Aorta (tissue), 5 donors: ENCODE results near the gene FOXN4. TPM values are rescaled to one million over a fixed set of nuclear protein-coding genes. Genes with fewer than 3 reads are reported as not detected.

Experiments
- ATAC-seq: fragments of 200-7000 bp; cut with Tn5 transposase; one replicate; pipeline ENCODE4 v1.9.1; 2022; ENCODE audit warnings: moderate library complexity; ENCODE audit not compliant: low FRiP score
- DNase-seq, 2 donors: peaks; one replicate each; pipeline ENCODE4 v3.0.0-alpha.2; 2020
- H3K27ac ChIP-seq, 2 donors: one replicate each; pipeline ENCODE4 v1.5.1; 2013; ENCODE audit warnings: low read length in 2 of 2, mild to moderate bottlenecking in 2 of 2, moderate library complexity in 2 of 2, control low read depth in 1 of 2, inconsistent platforms in 1 of 2, low read depth in 1 of 2
- H3K27me3 ChIP-seq, 2 donors: one replicate each; pipeline ENCODE4 v1.6.1; 2013; ENCODE audit warnings: control low read depth in 1 of 2, low read length in 1 of 2, mild to moderate bottlenecking in 1 of 2, moderate library complexity in 1 of 2; ENCODE audit not compliant: insufficient read depth in 2 of 2, control insufficient read depth in 1 of 2
- H3K36me3 ChIP-seq, 2 donors: one replicate each; pipeline ENCODE4 v1.6.1; 2013; ENCODE audit warnings: control low read depth in 1 of 2, low read length in 1 of 2, mild to moderate bottlenecking in 1 of 2; ENCODE audit not compliant: insufficient read depth in 2 of 2, control insufficient read depth in 1 of 2
- H3K4me1 ChIP-seq, 2 donors: one replicate each; pipeline ENCODE4 v1.6.1; 2013; ENCODE audit warnings: low read length in 2 of 2, control low read depth in 1 of 2, mild to moderate bottlenecking in 1 of 2, moderate library complexity in 1 of 2; ENCODE audit not compliant: insufficient read depth in 2 of 2, control insufficient read depth in 1 of 2
- H3K4me3 ChIP-seq, 2 donors: one replicate each; pipeline ENCODE4 v1.5.1; 2013; ENCODE audit warnings: low read length in 2 of 2, control low read depth in 1 of 2, mild to moderate bottlenecking in 1 of 2
- H3K9me3 ChIP-seq: one replicate; pipeline ENCODE4 v1.6.1; 2013; ENCODE audit warnings: mild to moderate bottlenecking, low read length; ENCODE audit not compliant: control insufficient read depth
- WGBS, 2 donors: extraction: QIAGEN DNeasy Blood & Tissue Kit; methylation state at CpG; one replicate each; pipeline ENCODE4 v1.1.7; 2013; 5-methylcytosine and 5-hydroxymethylcytosine counted together
- intact Hi-C, 2 donors: fragments of 100-400 bp; cut with DNase I; formaldehyde crosslinking; loops; one replicate each; pipeline versions ENCODE4 v1.14.2 to v1.15.0; 2022
- polyA plus RNA-seq, 2 donors: library from polyadenylated mRNA; stranded (reverse); fragments of 200-250 nt; gene quantifications; one replicate each; pipeline ENCODE4 v1.2.3, GENCODE V29; 2013
- total RNA-seq, 2 donors: library from RNA; stranded (reverse); fragmentation: NEBNext Ultra II Directional; extraction: Animal tissue kit (Norgen Biotek cat#: 25700); gene quantifications; one replicate each; pipeline ENCODE4 v1.2.1, GENCODE V29; 2021
- donor health status: healthy with polysubstance abuse.
- donor health status: Bipolar disorder and iron deficiency.
- donor health status: DM: no; HTN: no; CAD: no.
- donor health status: DM: no; HTN: no; CAD: no.
- donor health status: DM: yes; HTN: yes; CAD: no.

FOXN4 gene
- total and polyA plus RNA-seq, 4 donors = not detected

DNA sequence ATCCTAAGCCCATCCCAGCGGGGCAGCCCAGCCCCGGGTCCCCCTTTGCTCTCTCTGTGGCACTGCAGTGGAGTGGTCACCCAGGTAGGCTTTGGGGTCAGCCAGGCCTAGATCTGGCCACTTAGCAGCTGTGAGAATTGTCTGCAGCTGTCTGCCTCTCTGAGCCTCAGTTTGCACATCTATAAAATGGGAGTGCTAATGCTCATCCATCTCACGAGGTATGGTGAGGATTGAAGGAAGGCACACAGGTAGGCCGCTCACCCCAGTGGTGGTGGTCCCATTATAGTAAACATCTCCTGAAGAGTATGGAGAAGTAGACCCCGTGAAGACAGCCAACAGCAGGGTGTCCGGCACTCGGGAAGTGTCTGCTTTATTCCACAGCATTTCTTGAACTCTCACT is 9.2 kb downstream of the FOXN4 start:
- intact Hi-C loops = no loop called here
- Histone ChIP-seq H3K27ac (no peak overlapping the region), H3K27me3 (peaks cover 0 to 2% of the 10 kb centered on the region in 2 donors), H3K9me3 (no peaks in the 10 kb centered on the region), H3K4me1 (no peaks in the 10 kb centered on the region), H3K4me3 (no peak overlapping the region), H3K36me3 (no peaks in the 10 kb centered on the region)
- ATAC-seq (no peak), DNase-seq (peak in 1 of 2 donors; percentile 6)
- 92 to 93% methylated on average over 7 of the region's 7 CpGs for WGBS, 2 donors

DNA sequence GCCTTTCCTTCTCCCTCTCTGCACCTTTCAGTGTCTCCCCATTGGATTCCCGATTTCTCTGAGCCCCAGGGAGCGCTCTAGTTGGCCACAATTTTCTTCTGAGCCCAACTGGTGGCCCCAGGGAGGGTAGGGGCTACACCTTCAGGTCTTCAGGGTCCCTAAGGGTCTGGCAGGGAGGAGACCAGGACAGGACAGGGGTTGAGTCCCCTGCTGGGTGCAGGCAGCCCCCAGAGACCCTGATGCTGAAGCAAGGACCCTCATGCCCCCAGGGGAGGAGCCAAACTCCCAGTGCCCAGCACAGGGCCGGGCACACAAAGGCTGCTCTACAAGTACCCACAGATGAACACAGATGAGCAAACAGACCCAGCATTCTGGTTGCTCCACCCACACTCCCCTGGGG is 12.7 kb downstream of the FOXN4 start:
- no peak overlapping the region for H3K4me3 ChIP-seq
- intact Hi-C loops = no loop called here
- WGBS, 2 donors = 75 to 79% methylated on average over 3 of the region's 3 CpGs
- H3K9me3 ChIP-seq = no peaks in the 10 kb centered on the region
- DNase-seq (peak in 1 of 2 donors; percentile 30), ATAC-seq (no peak)
- no peak overlapping the region for H3K27ac ChIP-seq
- H3K4me1 ChIP-seq = no peaks in the 10 kb centered on the region
- no peaks in the 10 kb centered on the region for H3K36me3 ChIP-seq
- H3K27me3 ChIP-seq = no peaks in the 10 kb centered on the region

DNA sequence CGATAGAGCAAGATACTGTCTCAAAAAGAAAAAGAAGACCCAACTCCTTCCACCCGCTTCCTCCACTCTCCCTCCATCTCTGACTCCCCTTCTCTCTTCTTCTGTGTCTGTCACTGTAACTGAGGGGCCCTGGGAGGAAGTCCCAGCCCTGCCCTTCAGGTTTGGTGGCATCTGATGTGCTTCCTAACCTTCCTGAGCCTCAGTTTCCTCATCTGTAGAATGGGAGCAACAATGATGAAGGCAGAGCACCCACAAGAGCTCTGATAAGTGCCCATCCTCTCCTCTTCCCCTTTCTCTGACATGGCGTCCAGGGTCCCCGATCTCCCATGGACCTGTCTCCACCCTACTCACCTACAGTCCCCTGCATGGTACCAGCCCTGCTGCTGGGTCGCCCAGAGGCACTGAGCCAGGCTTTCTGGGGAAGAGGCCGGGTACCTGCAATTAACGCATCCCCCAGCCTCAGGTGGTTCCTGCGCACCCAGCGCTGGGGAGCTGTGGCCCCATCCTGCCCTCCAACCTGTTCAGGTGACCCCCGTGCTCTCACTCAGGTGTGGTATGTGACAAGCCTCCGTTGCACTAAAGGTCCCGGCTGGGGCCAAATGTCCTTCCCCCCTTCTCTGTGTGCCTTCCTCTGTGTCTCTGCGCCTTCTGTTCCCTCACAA is 13.2 kb downstream of the FOXN4 start:
- Histone ChIP-seq H3K9me3 (no peaks in the 10 kb centered on the region), H3K27me3 (no peaks in the 10 kb centered on the region), H3K27ac (no peak overlapping the region), H3K36me3 (no peaks in the 10 kb centered on the region), H3K4me3 (no peak overlapping the region), H3K4me1 (no peaks in the 10 kb centered on the region)
- DNase-seq (peak; percentile 33 to 39), ATAC-seq (no peak)
- intact Hi-C loops = no loop called here
- WGBS, 2 donors = 73 to 82% methylated on average over 13 of the region's 13 CpGs

DNA sequence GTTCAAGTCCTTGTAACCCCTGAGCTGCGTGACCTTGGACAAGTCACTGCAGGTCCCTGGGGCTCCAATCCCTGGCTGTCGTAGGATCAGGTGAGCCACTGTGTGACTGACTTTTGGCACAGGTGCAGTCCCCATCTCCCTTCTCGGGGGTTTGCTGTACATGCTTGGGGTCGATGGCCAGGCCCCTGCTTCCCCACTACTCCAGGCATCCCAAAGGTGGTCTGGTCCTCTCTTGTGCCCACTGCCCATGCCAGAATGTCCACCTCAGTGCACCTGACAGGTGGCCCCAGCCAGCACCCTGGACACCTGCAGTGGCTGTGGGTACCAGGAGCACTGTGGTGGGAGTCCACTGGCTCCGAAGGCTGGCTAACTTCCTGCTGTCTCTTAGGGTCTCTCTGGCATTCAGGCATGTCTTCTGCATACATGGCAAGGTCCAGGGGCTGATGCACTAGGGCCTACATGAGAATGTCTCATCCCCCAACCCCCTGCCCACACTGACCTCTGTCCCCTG is 14.7 kb downstream of the FOXN4 start:
- Histone ChIP-seq H3K9me3 (no peaks in the 10 kb centered on the region), H3K4me1 (no peaks in the 10 kb centered on the region), H3K36me3 (no peaks in the 10 kb centered on the region), H3K27ac (no peak overlapping the region), H3K27me3 (no peaks in the 10 kb centered on the region), H3K4me3 (no peak overlapping the region)
- ATAC-seq (no peak), DNase-seq (peak; percentile 39 to 63)
- intact Hi-C loops = no loop called here
- WGBS, 2 donors = 86 to 92% methylated on average over 5 of the region's 5 CpGs

DNA sequence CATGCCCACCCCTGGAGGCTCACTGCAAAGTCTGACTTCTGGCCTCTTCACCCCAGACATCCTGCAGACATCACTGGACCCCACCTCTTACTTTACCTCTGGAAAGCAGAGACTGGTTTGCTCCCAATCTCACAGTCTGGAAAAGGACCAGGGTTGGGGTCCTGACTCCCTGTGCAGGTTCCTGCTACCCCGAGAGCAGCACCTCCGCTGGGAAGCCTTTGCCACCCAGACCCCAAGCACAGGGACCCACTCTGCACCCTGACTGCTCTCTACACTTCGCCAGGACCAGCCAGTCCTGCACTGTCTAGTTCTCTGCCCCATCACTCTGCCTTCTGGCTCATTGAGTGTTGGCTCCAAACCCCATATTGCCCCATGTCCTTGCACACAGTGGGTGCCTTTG is 16.0 kb downstream of the FOXN4 start:
- Histone ChIP-seq H3K9me3 (no peaks in the 10 kb centered on the region), H3K36me3 (no peaks in the 10 kb centered on the region), H3K27me3 (no peaks in the 10 kb centered on the region), H3K4me3 (no peak overlapping the region), H3K27ac (no peak overlapping the region), H3K4me1 (no peaks in the 10 kb centered on the region)
- ATAC-seq (no peak), DNase-seq (peak; percentile 21 to 45)
- WGBS, 2 donors = 87% methylated on average over 3 of the region's 3 CpGs
- intact Hi-C loops = no loop called here

DNA sequence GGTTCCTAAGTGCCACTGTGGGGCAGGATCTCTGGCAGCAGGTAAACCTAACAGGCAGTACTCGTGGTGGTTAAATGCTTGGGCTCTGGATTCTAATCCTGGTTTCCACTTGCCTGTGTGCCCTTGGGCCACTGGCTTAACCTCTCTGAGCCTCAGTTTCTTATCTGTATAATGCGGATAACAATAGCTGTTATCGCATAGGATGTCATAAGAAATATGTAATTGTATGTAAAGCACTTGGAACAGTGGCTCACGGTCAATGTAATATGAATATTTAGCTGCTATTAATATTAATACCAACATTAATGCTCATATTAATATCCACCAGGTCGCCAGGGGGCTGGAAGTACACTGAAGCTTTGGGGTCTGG is 16.8 kb downstream of the FOXN4 start:
- no peaks in the 10 kb centered on the region for H3K9me3 ChIP-seq
- ATAC-seq (no peak), DNase-seq (no peak)
- H3K27ac ChIP-seq = no peak overlapping the region
- no peaks in the 10 kb centered on the region for H3K36me3 ChIP-seq
- no peak overlapping the region for H3K4me3 ChIP-seq
- no peaks in the 10 kb centered on the region for H3K4me1 ChIP-seq
- H3K27me3 ChIP-seq = no peaks in the 10 kb centered on the region
- WGBS, 2 donors = 89 to 91% methylated on average over 5 of the region's 5 CpGs
- intact Hi-C loops = no loop called here

DNA sequence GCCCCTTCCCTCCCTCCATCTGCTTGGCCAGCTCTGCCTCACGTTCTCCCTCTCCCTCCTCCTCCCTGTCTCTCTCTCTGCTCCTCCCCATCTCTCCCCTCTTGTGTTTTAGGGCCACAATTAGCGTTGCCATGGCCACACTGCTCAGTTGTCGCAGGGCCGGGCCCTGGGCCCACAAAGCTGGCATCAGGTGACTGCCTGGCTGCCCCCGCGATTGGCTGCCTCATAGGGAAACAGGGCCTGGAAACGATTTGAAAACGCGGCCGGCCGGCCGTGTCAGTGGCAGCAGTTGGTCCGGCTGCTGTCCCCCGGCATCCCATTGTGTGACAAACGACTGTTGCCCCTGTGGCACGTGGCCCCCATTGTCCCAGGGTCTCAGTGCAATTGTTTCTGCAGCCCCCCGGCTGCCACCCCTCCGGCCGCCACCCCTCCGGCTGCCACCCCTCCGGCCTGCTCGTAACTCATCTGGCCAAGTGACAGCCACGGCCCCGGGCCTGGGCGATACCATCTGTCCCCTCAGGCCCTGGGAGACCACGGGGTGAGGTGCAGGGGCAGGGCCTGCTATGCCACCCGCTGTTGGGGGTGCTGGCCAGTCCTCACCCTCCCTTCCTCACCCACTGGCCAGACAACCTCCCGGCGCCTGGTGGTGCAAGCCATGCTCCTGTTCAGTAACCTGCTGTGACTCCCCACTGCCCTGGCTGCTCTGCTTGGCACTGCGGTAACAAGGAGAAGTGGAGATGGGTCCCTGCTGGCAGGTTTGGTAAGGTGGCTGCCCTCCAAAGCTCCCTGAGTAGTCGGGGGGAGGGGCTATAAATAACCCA is 17.4 kb downstream of the FOXN4 start:
- intact Hi-C loops = no loop called here
- Histone ChIP-seq H3K4me1 (no peaks in the 10 kb centered on the region), H3K4me3 (peak overlapping the region; percentile 7 to 22), H3K27me3 (no peaks in the 10 kb centered on the region), H3K36me3 (no peaks in the 10 kb centered on the region), H3K27ac (no peak overlapping the region), H3K9me3 (no peaks in the 10 kb centered on the region)
- peak; percentile 62 for ATAC-seq
- peak; percentile 69 to 85 for DNase-seq
- WGBS, 2 donors = 3 to 4% methylated on average over 31 of the region's 31 CpGs

DNA sequence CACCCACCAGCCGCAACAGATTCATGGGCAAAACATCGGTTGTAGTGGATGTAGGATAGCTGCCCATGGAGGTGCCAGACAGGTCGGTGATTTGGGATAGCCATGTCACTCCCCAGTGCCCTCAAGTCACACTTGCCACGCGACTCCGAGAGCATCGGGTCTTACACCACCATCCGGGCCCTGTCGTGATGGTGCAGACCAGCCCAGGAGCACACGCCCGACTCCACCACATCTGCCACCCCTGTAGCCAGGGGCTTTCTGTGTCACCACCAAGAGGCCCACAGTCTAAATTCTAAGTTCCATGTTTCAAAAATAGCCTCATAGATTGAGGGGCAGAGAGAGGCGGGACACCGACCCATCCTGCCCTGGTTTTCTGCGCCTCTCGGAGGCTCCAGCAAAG is 18.0 kb downstream of the FOXN4 start:
- no peaks in the 10 kb centered on the region for H3K9me3 ChIP-seq
- no peaks in the 10 kb centered on the region for H3K27me3 ChIP-seq
- H3K36me3 ChIP-seq = no peaks in the 10 kb centered on the region
- intact Hi-C loops = no loop called here
- no peaks in the 10 kb centered on the region for H3K4me1 ChIP-seq
- DNase-seq = peak in 1 of 2 donors; percentile 62
- no peak for ATAC-seq
- peak overlapping the region in 1 of 2 donors; percentile 22 for H3K4me3 ChIP-seq
- no peak overlapping the region for H3K27ac ChIP-seq
- 38 to 48% methylated on average over 15 of the region's 15 CpGs for WGBS, 2 donors

DNA sequence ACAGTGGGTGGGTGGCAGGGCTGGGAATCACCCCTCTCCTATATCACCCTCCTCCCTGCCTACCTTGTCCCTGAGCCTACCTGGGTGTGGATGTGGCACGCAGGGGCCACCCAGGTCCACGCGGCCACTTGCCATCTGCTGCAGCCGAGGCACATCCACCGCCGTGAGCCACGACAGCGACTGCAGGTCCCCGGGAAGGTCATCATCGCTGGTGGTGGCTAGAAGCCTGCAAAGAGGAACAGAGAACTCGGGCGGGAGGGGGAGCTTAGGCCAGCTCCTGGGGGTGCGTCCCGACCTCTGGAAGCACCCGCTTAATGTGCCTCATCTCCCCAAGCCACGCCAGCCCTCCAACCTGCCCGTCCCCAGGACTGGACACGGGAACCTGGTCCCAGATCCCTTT is 19.0 kb downstream of the FOXN4 start:
- WGBS, 2 donors = 92 to 95% methylated on average over 18 of the region's 18 CpGs
- peak in 1 of 2 donors; percentile 55 for DNase-seq
- Histone ChIP-seq H3K27ac (no peak overlapping the region), H3K4me3 (no peak overlapping the region), H3K36me3 (no peaks in the 10 kb centered on the region), H3K27me3 (no peaks in the 10 kb centered on the region), H3K4me1 (no peaks in the 10 kb centered on the region), H3K9me3 (no peaks in the 10 kb centered on the region)
- intact Hi-C loops = no loop called here
- ATAC-seq = no peak
